CD4-positive, CD25-positive, alpha-beta regulatory T cell (primary cell): ENCODE measurements around the gene CIAO2A. TPM values are rescaled to one million over a fixed set of nuclear protein-coding genes. Genes with fewer than 3 reads are reported as not detected.

Source experiments
- polyA plus RNA-seq, 4 donors: library from polyadenylated mRNA; unstranded; fragments of 300-500 nt; fragmentation: Illumina TruSeq; gene quantifications; one replicate each; pipeline ENCODE4 v1.2.3, GENCODE V29; 2021
- total RNA-seq: library from RNA; stranded (reverse); gene quantifications from one replicate; pipeline ENCODE4 v1.2.3, GENCODE V29; 2022

CIAO2A gene
- total and polyA plus RNA-seq, 5 donors from 2014 or later = 25.8 to 124 (median 103) TPM

Other genes with a start within 250 kb of the CIAO2A start
- 0.72 TPM for gene DAPK2, start 47.4 kb downstream of the CIAO2A start, total RNA-seq
- gene DAPK2, start 47.4 kb downstream of the CIAO2A start, polyA plus RNA-seq = not detected
- gene SNX1, start 2.1 kb upstream of the CIAO2A start, total RNA-seq = 112 TPM
- gene SNX1, start 2.1 kb upstream of the CIAO2A start, polyA plus RNA-seq = 10 to 100 TPM; 58.3 to 72.7 (median 65.0) TPM
- 0.20 TPM for gene SNX22, start 57.9 kb upstream of the CIAO2A start, total RNA-seq
- gene SNX22, start 57.9 kb upstream of the CIAO2A start, polyA plus RNA-seq = 1 to 10 TPM in 2 of 4 donors, under 1 TPM in 2; 0.85 to 1.4 (median 1.2) TPM
- 171 TPM for gene PPIB, start 69.2 kb upstream of the CIAO2A start, total RNA-seq
- gene PPIB, start 69.2 kb upstream of the CIAO2A start, polyA plus RNA-seq = 100 to 1,000 TPM; 516 to 624 (median 569) TPM